Erythroblast (primary cell): ENCODE data around the gene HIPK2.

Experiments
- DNase-seq, 2 experiments: peaks; one replicate each; lab custom pipeline; 2025; lab: John Stamatoyannopoulos, UW
- GATA1 ChIP-seq: IDR thresholded peaks from 2 replicates; pipeline ENCODE4 v1.6.1; 2011; ENCODE audit warnings: low read depth, mild to moderate bottlenecking, control low read depth, low read length, moderate library complexity
- POLR2A ChIP-seq: IDR thresholded peaks from 2 replicates; pipeline ENCODE4 v1.6.1; 2011; ENCODE audit warnings: mild to moderate bottlenecking, low read length

The HIPK2 gene

DNA sequence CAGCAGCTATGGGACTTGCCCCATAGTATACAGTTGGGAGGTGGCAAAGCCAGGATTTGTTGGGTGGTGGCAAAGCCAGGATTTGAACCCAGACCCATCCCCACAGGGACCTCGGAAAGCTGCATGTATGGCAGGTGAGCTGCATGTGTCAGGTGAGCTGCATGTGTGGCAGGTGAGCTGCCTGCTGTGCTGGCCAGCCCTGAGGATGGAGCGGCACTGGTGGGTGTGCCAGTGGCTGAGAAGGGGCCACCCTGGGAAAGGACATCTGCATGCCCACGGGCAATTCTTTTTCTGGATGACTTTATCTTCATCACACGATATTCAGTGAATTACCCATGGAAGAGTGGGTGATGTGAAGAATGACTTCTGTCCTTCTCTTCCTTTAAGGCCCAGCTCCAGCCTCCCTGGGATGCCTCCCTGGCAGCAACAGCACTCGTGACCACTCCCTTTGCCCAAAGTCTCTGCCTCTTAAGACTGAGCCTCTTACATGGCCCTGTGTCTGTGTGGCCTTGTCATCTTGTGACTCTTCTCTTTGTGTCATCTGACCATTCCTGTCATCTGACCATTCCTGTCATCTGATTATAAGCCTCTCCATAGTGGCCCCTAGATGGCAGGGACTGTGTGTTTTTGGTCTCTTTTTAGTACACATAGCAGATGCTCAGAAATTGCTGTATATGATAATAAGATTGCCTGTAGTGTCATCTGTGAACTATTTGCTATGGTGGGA, 229.3 kb downstream of the HIPK2 start:
- DNase-seq = no peak

DNA sequence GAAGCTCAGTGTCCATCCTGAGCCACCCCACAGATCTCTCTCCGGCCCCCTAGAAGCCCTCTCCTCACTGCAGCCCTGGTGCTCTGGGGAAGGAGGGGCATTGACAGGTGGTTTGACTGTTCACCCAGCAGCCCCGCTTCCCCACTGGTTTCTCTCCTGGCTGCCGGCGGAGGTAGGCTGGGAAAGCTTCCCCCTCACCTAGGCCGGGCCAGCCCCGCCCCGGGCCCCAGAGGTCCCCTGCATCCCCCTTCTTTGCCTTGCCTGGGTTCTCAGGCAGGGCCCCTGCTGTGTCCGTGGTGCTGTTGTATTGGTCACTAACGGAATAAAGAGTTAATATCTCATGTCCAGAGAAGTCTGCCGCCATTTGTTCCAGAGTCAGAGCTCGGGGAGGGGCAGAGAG, 233.2 kb downstream of the HIPK2 start:
- no peak for DNase-seq
- TF ChIP-seq GATA1 = no peak
- no peak for TF ChIP-seq POLR2A

More for the DNA sequence above, 229.3 kb downstream of the HIPK2 start:
- no peak for TF ChIP-seq GATA1
- TF ChIP-seq POLR2A = no peak

DNA sequence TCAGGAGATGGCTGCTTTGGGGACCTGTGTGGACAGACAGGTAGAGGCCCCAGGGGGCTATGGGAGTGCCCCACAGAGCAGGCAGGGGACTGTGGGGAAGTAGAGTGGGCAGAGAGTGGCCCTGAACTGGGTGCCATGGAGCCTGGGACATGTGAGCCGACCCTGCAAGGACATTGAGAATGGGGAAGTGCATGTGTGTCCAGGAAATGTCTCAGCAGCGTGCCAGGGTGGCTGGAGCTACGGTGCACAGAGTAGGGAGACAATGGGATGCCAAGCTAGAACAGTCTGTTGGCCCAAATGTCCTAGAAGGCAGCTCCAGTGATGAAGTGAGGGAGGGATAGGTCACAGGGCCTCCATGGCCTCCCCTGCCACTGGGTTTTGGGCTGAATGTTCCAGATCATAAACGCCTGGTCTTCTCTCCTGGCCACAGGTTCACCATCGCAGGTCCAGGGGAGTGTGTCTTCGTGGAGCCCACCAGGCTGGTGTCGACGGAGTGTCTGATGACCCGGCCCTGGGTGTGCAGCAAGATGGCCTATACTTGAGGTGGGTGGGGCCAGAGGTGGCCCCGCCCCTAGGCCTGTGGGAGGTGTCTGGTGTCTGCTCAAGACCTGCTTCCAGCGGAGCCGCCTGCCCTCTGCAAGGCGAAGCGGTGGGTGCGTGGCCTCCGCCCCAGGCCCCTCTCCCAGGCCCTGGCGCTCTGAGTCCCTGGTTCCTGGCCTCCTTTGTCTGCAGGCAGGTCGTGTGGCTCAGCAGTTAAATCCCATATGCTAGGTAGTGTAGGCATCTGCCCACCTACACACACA, 233.8 kb downstream of the HIPK2 start:
- DNase-seq = peak; percentile 10 to 15
- TF ChIP-seq POLR2A = no peak
- TF ChIP-seq GATA1 = no peak

DNA sequence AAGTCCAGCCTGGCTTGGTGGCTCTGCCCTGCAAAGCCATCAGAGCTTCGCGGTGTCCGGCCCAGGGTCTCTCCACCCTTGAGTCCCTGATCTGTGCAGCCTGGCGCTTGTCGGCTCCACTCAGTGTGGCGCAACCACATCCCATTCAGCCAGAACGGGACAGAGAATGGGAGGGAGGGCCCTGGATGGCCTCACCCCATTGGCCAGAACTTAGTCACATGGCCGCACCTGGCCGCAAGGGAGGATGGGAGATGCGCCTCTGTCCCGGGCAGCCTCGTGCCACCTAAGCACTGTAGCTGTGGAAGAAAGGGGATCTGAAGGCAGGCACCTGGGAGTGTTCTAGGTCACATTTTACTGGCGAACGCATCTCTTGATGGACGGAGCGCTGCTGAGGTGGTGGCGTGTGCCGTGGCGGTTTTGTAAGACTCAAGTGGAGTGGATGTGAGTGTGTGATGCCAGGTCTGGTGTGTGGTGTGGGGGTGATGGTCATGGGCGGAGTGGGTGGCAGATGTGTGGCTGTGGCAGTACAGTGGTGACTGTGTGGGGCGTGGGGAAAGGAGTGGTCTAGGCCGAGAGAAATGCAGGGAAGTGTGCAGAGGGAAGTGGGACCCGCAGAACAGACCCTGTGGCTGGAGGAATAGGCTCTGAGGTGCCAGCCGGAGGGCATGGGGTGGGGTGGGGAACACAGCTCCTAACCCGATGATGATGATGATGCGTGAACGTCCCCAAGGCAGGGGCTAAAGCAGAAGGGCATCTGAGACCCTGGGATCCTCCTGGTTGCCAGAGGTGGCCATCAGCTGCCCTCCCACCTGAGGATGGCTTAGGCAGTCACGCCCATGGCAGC, 235.3 kb downstream of the HIPK2 start:
- TF ChIP-seq GATA1 (no peak), POLR2A (no peak)
- no peak for DNase-seq

DNA sequence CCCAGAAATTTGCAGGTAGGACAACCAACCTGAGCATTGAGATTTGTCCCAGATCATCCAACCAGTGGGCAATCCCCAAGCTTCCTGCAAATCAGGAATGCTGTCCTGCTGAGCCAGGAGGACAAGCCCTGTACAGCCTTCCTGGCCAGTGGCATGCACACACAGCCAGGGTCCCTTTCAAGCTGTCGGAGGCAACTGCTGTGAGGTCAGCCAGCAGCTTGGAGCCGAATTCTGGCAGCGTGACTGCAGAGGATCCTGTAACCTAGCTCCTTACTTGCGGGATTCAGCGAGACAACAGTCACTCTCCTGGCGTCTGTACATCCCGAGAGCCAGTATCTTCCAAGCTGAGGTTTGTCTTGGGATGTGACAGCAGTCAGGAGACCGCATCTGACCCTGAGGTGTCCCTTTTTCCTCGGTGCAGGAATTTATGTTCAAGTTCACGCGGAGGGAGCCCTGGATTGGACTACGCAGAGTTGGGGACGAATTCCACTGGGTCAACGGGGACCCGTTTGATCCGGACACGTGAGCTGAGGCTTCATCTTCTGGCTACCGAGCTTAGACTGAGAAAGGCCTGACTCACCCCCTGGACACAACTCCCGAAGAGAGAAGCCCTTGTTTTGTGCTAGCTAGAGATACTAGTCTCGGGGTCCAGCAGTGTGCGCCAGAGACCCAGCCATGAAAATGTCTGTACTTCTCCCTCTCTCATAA, 236.0 kb downstream of the HIPK2 start:
- no peak for DNase-seq
- TF ChIP-seq GATA1 = no peak
- no peak for TF ChIP-seq POLR2A

DNA sequence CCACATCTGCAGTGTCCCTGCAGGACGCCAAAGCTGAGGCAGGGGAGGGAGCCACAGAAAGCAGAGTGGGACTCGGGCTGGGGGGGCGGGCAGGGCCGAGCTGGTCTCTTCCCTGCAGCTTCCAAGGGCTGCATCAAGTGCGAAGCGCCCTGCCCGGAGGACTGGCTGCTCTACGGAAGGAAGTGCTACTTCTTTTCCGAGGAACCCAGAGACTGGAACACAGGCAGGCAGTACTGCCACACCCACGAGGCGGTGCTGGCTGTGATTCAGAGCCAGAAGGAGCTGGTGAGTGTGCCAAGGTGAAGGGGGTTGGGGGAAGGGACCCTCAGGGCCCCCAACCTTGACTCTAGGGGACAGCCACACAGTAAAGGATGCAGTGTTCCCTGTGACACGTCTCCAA, 237.6 kb downstream of the HIPK2 start:
- no peak for DNase-seq
- TF ChIP-seq POLR2A (no peak), GATA1 (no peak)

DNA sequence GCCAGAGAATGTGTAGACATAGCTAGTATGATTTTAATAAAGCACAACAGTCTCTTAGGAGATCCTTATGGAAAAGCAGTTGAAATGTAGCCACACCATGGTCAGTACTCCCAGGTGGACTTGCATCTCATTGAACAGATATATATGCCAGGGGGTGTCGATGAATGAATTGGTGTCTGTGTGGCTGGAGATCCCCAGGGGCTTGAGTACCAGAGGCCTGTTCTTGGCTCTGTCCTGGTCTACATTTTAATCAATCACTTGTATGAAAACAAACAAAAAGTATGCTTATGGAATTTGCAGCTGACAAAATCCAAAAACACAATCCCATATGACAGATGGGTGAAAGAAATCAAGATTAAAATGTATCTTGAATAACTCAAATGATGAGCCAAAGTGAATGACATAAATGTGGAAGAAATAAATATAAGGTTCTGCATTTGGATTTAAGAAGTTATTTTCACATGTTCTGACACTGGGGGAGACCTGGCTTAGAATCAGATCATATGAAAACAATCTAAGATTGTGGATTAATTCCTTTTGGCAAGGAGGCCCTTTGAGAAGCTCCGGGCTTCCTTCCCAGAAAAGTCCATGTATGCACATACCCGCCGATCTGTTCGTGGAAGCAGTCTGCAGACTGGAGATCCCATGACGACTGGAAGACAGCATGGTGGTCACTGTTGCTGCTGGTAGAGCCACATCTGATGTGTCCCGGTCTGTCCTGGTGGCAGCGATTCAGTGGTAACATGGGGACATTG, 238.7 kb downstream of the HIPK2 start:
- no peak for TF ChIP-seq GATA1
- TF ChIP-seq POLR2A = no peak

DNA sequence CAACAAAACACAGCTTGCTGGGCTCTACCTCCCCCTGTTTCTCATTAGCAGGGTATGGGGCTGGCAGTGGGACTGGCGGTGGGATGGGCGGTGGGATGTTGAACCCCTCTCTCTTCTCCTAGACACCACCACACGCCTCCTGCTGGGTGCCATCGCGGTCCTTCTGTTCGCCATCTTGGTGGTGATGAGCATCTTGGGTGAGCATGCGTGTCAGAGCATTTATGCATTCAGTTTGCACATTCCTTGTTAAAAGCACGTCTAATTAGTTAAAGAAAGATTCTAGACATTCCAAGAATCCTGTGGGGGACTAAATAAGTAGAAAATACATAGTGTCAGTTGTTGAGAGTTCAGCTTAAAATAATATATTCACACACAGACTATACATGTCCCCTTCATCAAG, 241.6 kb downstream of the HIPK2 start:
- TF ChIP-seq GATA1 = no peak
- TF ChIP-seq POLR2A = no peak
- no peak for DNase-seq

More for the DNA sequence above, 238.7 kb downstream of the HIPK2 start:
- DNase-seq = no peak

DNA sequence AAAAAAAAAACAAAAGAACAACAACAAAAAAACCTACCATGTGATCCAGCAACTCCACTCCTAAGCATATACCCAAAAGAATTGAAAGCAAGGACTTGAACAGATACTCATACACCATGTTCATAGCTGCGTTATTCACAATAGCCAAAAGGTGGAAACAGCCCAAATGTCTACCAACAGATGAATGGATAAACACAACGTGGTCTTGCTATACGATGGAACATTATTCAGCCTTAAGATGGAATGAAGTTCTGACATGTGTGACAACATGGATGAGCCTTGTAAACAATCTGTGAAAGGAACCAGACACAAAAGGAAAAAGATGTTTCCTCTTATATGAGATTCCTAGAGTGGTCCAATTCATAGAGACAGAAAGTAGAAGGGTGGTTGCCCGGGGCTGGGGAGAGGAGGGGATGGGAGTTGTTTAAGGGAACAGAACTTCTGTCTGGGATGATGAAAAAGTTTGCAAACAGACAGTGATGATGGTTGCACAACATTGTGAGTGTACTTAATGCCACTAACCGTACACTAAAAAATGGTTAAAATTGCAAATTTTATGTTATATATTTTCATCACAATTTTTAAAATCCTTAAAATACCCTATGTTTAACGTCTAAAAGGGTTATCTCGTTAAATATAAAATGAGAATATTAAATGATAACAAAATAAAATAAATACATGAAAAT, 242.7 kb downstream of the HIPK2 start:
- no peak for DNase-seq
- TF ChIP-seq POLR2A = no peak
- no peak for TF ChIP-seq GATA1

DNA sequence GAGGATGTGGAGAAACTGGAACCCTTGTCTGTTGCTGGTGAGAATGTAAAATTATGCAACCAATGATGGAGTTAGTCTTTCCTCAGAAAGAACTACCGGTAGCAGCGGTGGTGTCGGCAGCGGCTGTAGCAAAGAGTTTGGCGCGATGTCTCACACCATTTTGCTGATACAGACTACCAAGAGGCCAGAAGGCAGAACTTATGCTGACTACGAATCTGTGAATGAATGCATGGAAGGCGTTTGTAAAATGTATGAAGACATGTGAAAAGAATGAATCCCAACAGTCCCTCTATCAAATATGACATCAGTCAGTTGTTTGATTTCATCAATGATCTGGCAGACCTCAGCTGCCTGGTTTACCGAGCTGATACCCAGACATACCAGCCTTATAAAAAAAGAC, 243.7 kb downstream of the HIPK2 start:
- no peak for DNase-seq
- TF ChIP-seq POLR2A (no peak), GATA1 (no peak)

DNA sequence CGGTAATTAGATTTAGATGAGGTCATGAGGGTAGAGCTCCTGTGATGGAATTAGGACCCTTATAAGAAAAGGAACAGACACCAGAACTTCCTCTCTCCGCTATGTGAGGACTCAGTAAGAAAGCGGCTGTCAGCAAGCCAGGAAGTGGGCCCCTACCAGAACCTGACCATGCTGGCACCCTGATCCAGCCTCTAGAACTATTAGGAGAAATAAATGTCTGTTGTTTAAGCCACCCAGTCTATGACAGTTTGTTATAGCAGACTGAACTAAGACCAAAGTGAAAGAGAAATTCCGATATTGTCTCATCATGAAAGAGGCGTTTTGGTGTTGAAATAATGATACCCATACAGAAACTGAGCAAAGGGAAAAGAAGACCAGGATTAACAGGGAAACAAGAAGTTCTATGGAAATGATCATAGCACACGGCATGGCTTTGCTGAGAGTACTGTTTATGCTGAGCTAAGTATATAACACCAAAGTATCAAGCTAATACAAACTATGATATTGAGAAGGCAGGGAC, 245.1 kb downstream of the HIPK2 start:
- TF ChIP-seq GATA1 (no peak), POLR2A (no peak)
- no peak for DNase-seq

DNA sequence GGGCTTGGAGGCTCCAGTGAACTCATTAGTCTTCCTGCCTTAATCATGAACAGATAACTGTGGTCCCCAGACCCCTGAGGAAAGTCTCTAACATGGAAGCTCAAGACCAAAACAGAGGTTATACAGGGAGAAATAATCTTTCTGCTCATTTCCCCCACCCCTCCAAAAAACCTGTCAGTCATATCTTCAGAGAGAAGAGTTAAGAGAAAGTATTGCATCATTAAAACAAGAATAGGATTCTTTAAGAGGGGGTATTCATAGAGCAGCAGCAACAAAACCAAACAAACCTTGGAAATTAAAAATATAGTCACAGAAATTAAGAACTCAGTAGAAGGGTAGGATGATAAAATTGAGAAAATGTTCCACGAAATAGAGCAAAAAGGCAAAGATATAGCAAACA, 246.7 kb downstream of the HIPK2 start:
- DNase-seq = no peak

More for the DNA sequence above, 246.7 kb downstream of the HIPK2 start:
- TF ChIP-seq GATA1 (no peak), POLR2A (no peak)
